ENCODE data around the gene DNAH11.
A peak's percentile ranks its signal among the peaks of the same experiment; 100 is the strongest.
"Not testable (repeated sequence)": the region's sequence is repeated elsewhere in the genome, so short reads cannot be mapped to it uniquely, and the experiment has no call there.

DNAH11 gene

DNA sequence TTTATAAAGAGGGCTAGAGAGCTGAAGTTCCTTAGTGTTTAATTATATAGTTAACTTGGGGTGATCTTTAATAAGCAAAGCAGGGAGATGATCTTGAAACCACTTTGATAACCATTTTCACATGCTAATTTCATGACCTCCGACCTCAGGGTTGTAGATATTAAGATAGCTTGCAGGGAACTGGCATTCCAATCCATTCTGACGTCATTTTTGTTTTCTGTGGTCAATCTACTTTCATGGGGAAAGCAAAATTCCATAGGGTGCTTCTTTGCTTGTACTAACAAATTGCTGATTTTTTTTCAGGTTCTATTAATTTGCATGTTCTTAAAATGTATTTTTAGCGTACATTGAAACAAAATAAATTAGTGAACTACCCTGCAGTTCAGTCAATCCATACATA, 263.5 kb downstream of the DNAH11 start:
- no peak for DNase-seq

GRCh38 chr7:21819048-21819447, 276.2 kb downstream of the DNAH11 start:
- no peak for DNase-seq

DNA sequence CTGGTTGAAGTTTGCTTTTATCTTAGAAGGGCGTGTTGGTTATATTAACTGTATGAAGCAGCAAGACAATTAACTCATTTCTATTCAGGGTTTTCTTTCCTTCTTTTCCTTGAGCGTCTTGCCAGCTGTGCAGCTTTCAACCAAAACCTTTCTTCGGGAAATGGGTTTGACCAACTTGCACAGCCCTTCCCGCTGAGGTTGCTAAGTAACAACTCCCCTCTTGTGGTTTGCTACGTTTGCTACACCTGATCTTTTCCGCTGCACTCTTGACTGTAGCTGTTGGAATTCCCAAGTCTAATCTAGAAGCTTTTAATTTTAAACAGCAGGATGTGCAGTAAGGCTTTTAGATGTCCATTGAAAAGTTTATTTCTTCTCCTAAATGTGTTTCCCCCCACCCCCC, 286.0 kb downstream of the DNAH11 start:
- no peak for DNase-seq

DNA sequence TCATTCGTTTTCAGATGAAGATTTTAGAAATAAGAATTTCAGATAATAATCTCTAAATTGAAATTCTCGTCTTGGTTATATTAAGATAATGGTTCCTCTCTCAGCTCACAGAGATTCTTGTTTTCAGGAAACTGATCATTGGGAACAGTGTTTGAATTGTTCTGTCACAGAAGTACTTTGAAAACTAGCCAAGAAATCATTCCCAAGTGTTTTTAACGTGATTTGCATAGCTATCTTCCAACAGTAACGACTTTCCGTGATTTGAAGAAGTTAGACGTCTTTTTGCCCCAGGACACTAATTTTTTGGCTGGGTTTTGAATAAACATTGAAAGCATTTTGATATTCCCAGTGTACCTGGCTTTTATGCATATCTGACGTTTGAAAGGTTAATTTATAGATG, 286.9 kb downstream of the DNAH11 start:
- no peak for DNase-seq

GRCh38 chr7:21844742-21845141, 301.9 kb downstream of the DNAH11 start:
- DNase-seq, result no peak

DNA sequence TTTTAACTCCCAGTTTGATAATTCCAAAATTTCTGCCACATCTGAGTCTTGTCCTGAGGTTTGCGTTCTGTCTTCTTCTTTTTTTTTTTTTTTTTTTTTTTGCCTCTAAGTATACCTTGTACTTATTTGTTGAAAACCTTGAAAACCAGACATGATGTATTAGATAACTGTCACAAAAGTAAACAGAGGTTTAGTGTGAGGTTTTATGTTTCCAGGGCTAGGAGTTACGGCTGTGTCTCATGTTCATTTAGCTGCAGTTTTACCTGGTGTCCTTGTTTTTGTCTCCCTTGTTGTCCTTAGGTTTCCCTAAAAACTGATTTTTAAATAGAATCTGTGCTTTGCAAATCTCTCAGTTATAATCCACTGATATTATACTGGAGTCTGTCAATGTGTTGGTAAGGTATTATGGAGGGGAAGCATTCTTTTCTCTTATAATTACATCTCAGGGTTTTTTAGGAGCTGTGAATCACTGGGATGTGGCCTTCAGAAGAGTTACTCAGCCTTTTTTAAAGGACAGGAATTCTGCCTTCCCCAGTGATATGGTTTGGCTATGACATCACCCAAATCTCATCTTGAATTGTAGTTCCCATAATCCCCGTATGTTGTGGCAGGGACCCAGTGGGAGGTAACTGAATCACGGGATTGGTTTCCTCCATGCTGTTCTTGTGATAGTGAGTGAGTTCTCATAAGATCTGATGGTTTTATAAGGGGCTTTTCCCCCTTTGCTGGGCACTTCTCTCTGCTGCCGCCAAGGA, 307.9 kb downstream of the DNAH11 start:
- DNase-seq, result no peak

DNA sequence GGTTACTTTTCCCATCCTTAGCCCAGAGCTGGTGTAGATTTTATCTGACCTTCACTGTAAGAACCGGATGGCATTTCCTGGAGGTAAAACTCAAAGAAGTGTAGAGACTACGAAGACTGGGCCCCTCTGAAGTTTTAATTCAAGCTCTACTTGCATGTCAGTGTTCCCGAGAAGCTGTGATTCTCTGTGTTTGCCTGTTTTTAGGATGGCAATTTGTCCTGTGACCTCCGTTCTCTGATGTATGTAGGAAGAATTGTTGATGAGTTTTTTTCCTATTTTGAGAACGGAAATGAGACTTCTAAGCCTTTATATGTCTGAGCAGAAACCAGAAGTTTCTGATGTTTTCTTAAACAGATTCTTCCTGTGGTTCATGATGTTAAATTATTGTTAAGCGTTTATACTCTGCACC, 308.7 kb downstream of the DNAH11 start:
- DNase-seq, result no peak

- peak; percentile 48 for DNase-seq
These were observed 322.9 kb downstream of the DNAH11 start for GRCh38 chr7:21865631-21866204.

GRCh38 chr7:21866731-21867130, 323.9 kb downstream of the DNAH11 start:
- DNase-seq, result no peak

DNA sequence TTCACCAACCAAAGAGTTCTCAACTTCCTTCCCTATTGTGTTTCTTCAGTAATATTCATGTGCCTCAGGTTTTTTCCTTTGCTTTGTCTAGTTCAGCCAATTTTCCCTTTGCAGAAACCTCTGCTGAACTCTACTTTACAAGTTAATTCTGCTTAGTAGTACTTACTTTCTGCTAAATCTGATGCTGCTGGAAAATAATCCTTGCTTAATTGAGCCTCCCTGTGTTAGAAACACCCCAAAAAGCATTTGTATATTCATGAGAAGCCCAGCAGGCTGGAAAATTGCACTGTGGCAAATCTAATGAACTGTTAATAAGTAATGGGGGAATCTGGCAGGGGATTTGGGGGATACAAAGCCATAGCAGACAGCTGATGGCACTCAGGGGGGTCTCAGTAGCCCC, 324.4 kb downstream of the DNAH11 start:
- DNase-seq, result no peak

DNA sequence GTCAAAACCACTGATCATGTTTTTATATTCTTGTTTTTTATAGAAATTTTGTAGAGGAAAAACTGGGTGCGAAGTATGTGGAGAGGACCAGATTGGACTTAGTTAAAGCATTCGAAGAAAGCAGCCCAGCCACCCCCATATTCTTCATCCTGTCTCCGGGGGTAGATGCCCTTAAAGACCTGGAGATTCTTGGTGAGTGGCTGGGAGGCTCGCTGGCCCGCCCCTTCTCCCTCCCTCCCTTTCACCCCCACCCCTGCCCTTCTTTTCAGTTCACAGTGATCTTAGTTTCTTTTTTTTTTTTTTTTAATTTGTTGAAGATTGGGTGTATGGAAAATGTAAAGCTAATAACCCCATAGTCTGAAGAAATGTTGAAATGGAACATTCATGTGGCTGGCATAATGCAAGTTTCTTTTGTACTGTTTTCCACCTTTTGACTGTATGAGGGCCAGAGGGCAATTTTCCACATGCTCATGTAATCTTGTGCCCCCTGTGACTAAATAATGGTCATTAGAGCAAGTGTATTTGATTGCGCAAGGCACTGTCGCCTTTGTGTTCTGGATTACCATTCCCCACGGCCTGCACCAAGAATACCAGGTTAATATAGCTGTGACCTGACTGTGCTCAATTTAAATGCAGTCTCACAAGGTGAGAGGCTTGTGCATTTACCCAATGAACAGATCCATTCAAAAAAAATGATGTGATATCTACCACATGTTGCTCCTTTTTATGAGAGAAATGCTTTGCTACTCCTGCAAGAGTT, 325.2 kb downstream of the DNAH11 start:
- DNase-seq, result no peak

- DNase-seq, result no peak
These were observed 325.7 kb downstream of the DNAH11 start for GRCh38 chr7:21868576-21868850.

- DNase-seq, result no peak
These were observed 327.1 kb downstream of the DNAH11 start for GRCh38 chr7:21869785-21870402.

- DNase-seq, result no peak
These were observed 340.2 kb downstream of the DNAH11 start for GRCh38 chr7:21883069-21883468.

DNA sequence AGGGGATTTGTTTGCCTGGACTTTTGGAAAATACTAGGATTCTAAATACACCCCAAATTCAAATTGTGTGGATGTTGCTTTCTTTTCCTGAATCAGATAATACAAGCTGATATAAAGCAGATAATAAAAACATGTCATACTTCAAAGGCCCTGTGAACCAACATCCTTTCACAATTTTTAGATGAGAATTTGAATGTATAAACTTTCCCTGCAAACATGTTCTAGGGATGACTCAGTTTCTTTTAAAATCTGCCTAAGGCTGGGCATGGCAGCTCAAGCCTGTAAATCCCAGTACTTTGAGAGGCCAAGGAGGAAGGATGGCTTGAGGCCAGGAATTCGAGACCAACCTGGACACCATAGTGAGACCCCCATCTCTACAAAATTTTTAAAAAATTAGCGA, 340.7 kb downstream of the DNAH11 start:
- DNase-seq, result not testable (repeated sequence)

GRCh38 chr7:21884496-21884895, 341.7 kb downstream of the DNAH11 start:
- DNase-seq, result no peak

GRCh38 chr7:21886396-21886795, 343.6 kb downstream of the DNAH11 start:
- no peak for DNase-seq

DNA sequence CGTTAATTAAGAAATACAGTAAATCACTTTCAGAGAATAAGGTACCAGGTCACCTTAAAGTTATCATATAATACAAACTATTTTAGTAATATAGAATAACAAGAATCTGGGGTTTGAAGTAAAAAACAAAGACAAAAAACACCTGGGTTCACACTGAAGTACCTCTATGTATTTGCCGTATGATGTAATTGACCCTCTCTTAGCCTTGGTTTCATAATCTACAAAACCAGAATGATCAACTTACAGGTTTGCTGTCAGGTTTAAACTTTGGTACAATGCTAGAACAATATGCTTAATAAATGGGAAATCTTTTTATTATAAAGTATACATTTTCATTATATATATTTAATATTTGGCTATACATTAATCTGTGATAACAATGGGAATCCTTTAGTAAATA, 344.5 kb downstream of the DNAH11 start:
- no peak for DNase-seq

GRCh38 chr7:21887779-21888178, 344.9 kb downstream of the DNAH11 start:
- no peak for DNase-seq

DNA sequence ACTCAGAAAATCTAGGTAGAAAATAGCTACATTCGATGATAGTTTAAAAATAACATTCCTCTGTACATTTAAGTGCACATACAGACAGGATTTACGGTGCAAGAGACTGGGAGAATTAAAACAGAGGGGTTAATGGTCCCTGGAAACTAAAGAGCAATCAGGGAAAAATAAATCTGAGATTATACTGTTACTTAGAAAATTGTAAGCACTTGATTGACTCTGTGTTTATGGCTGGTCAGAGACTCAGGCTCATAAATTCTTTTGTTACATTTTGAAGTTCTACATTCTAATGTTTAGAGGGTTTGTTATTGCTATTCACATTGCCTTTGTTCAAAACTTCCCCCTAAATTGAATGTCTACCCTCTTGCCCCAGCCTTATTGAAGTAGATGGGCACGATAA, 348.5 kb downstream of the DNAH11 start:
- DNase-seq, result no peak

DNA sequence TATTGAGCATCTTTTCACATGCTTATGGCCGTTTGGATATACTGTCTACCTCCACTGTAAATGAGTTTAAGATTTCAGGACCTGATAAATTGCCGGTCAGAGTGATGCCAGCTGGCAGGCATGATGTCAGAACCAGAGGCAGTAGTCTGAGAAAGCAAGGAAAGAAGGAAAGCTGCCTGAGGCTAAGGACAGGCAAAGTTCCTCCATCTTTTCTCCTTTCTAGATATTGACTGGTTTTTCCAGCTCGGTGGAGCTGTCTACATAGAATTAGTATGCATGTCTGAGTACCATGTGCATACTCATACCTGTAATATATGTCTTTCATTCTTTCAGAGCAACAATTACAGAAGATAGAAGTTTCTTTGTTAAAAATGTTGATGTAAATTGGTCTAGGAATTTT, 350.6 kb downstream of the DNAH11 start:
- DNase-seq, result no peak

DNA sequence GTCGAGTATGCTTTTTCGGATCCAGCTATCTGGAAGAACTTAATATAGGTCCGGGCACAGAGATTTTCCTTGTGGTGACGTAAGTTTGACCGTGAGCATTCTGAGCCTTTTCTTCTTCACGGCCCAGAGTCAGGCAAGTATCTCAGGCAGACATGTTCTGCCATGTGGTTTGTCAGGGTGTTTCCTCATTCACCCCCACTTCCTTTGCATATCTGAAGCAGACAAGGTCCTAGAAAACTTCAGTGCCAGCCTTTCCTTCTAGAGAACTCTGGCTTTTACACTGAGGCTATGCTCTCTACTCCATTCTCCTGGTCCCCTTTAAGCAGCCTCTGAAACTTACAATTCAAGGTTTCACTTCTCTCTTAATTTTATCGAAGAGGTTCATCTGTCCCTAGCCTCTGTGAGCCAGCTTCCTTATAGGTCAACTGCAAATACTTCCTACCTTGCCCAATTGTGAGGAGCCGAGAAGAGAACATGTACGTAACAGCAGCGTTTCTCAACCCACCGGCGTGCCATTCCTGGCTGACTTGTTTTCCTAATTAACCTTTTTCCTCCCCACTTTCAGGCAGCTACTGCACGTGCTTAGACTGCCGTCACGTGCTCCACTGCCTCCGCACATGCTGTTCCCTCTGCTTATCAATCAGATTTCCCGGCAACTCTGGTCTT, 355.6 kb downstream of the DNAH11 start:
- peak; percentile 73 for DNase-seq

DNA sequence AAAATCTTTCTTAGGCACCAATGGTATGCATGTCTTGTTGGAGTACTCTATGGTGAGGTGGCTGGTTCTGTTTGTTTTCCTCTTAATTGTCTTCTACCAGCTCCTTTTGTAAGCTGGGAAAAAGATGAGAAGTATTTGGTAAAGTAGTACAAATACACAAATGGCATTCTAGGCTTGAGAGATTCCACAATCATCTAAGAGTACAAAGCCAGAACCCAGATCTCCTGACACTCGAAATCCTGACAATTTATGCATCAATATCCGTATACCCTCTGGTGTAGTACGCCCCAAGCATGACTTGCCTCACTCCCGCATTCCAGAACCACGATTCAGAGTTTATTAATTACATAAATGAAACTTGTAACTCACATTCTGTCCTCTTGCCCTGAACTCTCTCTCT, 359.4 kb downstream of the DNAH11 start:
- DNase-seq, result no peak

Data from RPMI8226 (cell line).